Stimulated activated CD8-positive, alpha-beta memory T cell treated with anti-CD3 and anti-CD28 coated beads, Interleukin-2, amount 100 ng/mL, for 48 hours (primary cell): Measurements from ENCODE around the gene TMEM175.

Experiments used
- DNase-seq, 2 donors: peaks; one replicate each; pipeline ENCODE4 v3.0.0-alpha.2; 2020; ENCODE audit warnings: low read depth in 2 of 2

Gene TMEM175

GRCh38 chr4:958696-959337 is 26.6 kb downstream of the TMEM175 start:
- DNase-seq: no peak

- no peak for DNase-seq
Measured at GRCh38 chr4:959338-960139, 27.3 kb downstream of the TMEM175 start.

GRCh38 chr4:960140-960635 is 27.9 kb downstream of the TMEM175 start:
- DNase-seq: no peak

- DNase-seq: no peak
Measured at GRCh38 chr4:960636-961350, 28.5 kb downstream of the TMEM175 start.

DNA sequence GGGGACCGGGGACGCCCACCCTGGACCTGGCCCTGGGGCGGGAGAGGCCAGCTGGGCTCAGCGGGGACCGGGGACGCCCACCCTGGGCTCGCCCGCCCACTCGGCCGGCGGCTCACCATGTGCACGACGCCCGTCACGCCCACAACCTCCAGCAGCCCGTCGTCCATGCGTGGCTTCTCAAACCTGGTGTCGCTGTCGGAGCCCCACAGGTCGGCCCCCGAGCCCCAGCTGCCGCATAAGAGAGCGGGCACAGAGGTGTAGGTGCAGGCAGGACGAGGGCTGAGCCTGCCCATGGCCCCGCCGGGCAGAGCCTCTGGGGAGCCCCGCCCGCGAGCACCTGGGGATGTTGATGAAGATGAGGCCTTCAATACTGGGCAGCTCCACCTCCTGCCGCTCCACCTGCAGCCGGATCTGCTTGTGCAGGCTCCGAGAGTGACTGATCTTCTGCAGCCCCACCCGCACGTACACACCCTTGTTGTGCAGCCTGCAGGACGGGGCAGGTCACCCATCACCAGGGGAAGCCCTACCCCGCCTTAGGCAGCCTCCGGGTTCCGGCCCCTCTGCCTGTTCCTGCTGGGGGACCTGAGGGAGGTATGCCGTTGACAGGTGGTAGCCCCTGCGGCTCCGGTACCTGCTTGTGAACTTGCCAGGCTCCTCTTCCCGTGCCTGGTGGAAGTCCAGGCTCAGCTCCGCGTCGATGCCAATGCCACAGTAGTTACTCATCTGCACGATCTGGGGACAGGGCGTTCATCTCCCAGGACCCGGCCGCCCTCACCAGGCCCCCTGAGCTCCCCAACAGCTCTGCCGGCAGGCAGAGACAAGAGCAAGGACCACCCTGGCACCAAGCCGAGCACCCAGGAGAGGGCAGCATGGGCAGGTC is 29.3 kb downstream of the TMEM175 start:
- DNase-seq: no peak

- DNase-seq: no peak
Measured at GRCh38 chr4:962231-963208, 30.3 kb downstream of the TMEM175 start.

- DNase-seq: no peak
Measured at GRCh38 chr4:963276-964225, 31.3 kb downstream of the TMEM175 start.

- DNase-seq: no peak
Measured at GRCh38 chr4:964346-965025, 32.2 kb downstream of the TMEM175 start.

- no peak for DNase-seq
Measured at GRCh38 chr4:965048-965765, 32.9 kb downstream of the TMEM175 start.

GRCh38 chr4:965766-966134 is 33.5 kb downstream of the TMEM175 start:
- DNase-seq: no peak

- no peak for DNase-seq
Measured at GRCh38 chr4:966266-967112, 34.2 kb downstream of the TMEM175 start.

DNA sequence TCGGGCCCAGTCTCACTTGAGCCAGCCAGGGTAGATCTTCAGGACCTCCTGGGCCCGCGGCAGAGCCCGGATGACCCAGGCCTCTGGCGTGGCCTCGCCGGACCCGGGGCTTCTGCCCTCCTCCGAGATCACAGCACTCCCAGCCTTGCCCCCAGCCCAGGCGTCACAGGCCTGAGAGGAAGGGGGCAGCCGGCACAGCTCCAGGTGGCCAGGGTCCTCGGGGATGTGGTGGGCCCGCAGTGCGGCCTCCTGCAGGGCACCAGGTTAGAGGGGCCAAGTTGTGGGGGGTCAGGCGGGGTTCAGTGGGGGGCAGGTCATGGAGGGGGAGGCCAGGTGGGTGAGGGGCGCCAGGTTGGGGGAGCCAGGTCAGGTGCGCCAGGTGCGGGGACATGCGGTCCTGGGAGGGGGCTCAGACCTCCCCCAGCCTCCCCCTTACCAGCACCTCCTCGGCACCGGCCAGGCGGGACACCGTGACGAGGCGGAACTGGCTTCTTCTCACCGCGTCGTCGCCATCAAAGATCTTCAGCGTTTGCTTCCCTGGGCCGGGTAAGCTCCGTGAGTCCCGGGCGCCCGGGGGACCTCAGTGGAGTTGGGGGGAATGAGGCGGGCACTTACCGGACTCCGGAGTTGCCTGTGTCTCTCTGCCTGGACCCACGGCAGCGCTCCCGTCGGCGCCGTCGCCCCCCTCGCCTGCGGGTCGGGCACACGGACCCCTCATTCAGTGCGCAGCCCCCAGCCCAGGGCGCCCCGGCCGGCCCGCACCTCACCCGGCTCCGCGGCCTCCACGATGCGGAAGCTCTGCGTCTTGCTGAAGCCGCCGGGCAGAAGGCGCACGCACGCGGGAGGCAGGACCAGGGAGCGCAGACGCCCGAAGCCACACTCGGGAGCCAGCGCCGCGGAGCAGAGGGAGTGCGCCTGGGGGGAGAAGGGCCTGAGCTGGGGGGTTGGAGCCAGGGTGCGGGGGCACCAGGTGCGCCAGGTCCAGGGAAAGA is 35.1 kb downstream of the TMEM175 start:
- DNase-seq: no peak

DNA sequence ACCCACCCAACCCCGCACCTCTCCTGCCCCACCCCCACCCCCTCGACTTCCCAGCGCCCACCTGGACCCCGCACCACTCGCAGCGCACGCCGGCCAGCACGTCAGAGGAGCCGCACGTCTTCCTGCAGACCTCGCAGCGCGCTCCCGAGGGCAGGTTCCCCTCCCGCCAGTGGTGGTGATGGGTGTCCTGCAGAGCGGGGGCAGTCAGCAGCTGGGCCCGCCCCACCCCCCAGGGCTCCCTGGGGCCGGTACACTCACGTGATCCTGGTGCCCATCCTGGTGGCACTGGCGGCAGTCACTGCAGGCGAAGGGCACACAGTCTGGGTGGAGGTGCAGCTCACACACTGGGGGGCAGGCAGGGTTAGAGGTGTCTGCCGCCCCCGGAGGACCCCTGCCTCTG is 36.0 kb downstream of the TMEM175 start:
- DNase-seq: no peak

DNA sequence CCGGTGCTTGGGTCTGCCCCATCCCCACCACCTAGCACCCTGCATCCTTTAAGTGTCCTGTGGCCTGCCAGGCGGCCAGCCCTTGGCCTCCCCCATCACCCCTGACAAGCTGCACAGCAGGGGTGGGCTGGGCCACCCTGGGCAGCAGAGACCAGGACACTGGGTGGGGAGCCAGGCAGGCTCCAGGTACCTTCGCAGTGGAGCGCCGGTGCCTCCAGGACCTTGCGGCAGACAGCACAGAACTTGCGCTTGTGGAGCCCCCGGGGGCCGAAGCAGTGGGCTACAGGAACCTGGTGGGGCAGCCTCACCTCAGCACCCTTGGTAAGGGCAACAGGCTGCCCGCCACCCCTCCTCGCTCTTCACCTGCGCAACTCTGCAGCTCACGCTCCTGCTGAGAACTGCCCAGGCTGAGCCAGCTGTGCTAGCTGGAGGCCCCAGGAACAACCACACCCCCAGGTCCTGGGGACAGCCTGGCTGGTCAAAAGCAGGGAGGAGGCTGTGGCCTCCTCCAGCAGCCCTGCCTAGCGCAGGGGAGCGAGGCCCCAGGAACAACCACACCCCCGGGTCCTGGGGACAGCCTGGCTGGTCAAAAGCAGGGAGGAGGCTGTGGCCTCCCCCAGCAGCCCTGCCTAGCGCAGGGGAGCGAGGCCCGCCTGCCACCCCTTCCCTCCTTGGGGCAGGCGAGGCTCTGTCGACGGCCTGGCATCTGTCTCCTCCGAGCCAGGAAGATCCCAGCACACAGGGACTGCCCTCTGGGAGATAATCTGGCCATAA is 36.5 kb downstream of the TMEM175 start:
- no peak for DNase-seq
